HepG2 (cell line): ENCODE data around the gene SIAH2. TPM values are rescaled to one million over a fixed set of nuclear protein-coding genes. Genes with fewer than 3 reads are reported as not detected.

Experiments used
- ELF4 ChIP-seq: sonication (generic); formaldehyde crosslinking; IDR thresholded peaks from 2 replicates; pipeline ENCODE4 v1.5.0; 2020; ENCODE audit warnings: missing genetic modification reagents, mild to moderate bottlenecking, moderate library complexity, borderline replicate concordance
- NR2F2 ChIP-seq: IDR thresholded peaks from 2 replicates; pipeline ENCODE4 v1.6.1; 2012; ENCODE audit warnings: low read depth, inconsistent platforms, borderline replicate concordance
- RAD21 ChIP-seq: fragments of 450-650 bp; formaldehyde crosslinking; IDR thresholded peaks from 2 replicates; pipeline ENCODE4 v1.5.0; 2020; ENCODE audit warnings: mild to moderate bottlenecking
- RFX1 ChIP-seq: fragments of 450-650 bp; IDR thresholded peaks from 2 replicates; pipeline ENCODE4 v1.6.1; 2017
- TBP ChIP-seq: sonication (generic); formaldehyde crosslinking; IDR thresholded peaks from 2 replicates; pipeline ENCODE4 v1.5.0; 2020; ENCODE audit warnings: missing genetic modification reagents
- YY1 ChIP-seq: IDR thresholded peaks from 2 replicates; pipeline ENCODE4 v1.6.1; 2011; ENCODE audit warnings: low read length, low read depth, moderate library complexity, mild to moderate bottlenecking; ENCODE audit not compliant: insufficient read depth, insufficient replicate concordance
- ZFP1 ChIP-seq: IDR thresholded peaks from 2 replicates; pipeline ENCODE4 v1.6.1; 2016
- ZMAT3 ChIP-seq: sonication (generic); formaldehyde crosslinking; conservative IDR thresholded peaks from 2 replicates; pipeline ENCODE4 v1.7.0; 2021; ENCODE audit warnings: missing genetic modification reagents
- ZNF781 ChIP-seq: sonication (generic); formaldehyde crosslinking; IDR thresholded peaks from 2 replicates; pipeline ENCODE4 v1.5.1; 2020; ENCODE audit warnings: borderline replicate concordance, mild to moderate bottlenecking, missing genetic modification reagents; ENCODE audit errors: not compliant biosample characterization
- polyA plus RNA-seq, 8 experiments: library from polyadenylated mRNA; depleted of rRNA in 3 of 8; stranded (reverse) in 7 of 8; unstranded in 1 of 8; fragments of >200 nt; fragmentation: Illumina TruSeq in 4 of 8; extraction: Trizol in 4 of 8; gene quantifications; 2 replicates each; pipeline versions ENCODE4 v1.2.1 to v1.2.3, GENCODE V29; 2011 to 2016; ENCODE audit warnings: low read depth in 4 of 8, missing spikeins in 1 of 8, mixed read lengths in 1 of 8; ENCODE audit not compliant: insufficient read depth in 1 of 8
- total RNA-seq, 5 experiments: library from RNA; depleted of rRNA; stranded (reverse); fragments of >200 nt; fragmentation: Illumina TruSeq; extraction: Trizol; gene quantifications; 2 replicates each; pipeline ENCODE4 v1.2.3, GENCODE V29; 2016; ENCODE audit warnings: low read depth in 1 of 5
- TF ChIP-seq, protein P1 (sequence below): sonication (generic); formaldehyde crosslinking; IDR thresholded peaks from 2 replicates; pipeline ENCODE4 v1.4.0; 2020; ENCODE audit warnings: mild to moderate bottlenecking, missing genetic modification reagents
- TF ChIP-seq, protein P2 (sequence below): sonication (generic); formaldehyde crosslinking; IDR thresholded peaks from 2 replicates; pipeline ENCODE4 v1.4.0; 2020; ENCODE audit warnings: missing genetic modification reagents
- TF ChIP-seq, protein P3 (sequence below): sonication (generic); formaldehyde crosslinking; IDR thresholded peaks from 2 replicates; pipeline ENCODE4 v1.5.0; 2020; ENCODE audit warnings: mild to moderate bottlenecking, missing genetic modification reagents
- TF ChIP-seq, protein P4 (sequence below): sonication (generic); formaldehyde crosslinking; IDR thresholded peaks from 2 replicates; pipeline ENCODE4 v1.8.0; 2022; ENCODE audit warnings: mild to moderate bottlenecking, missing genetic modification reagents
- TF ChIP-seq, protein P5 (sequence below): IDR thresholded peaks from 2 replicates; pipeline ENCODE4 v1.6.1; 2016; ENCODE audit warnings: missing genetic modification reagents, missing compliant biosample characterization
- TF ChIP-seq, protein P6 (sequence below): IDR thresholded peaks from 2 replicates; pipeline ENCODE4 v1.6.1; 2016; ENCODE audit warnings: mild to moderate bottlenecking
- TF ChIP-seq, protein P7 (sequence below): sonication (generic); formaldehyde crosslinking; IDR thresholded peaks from 2 replicates; pipeline ENCODE4 v1.8.0; 2022; ENCODE audit warnings: missing genetic modification reagents, mild to moderate bottlenecking, moderate library complexity, borderline replicate concordance

SIAH2 gene
- total and polyA plus RNA-seq, 2 of the 13 experiments (the other 11 are each of a cell fraction or from before 2014, with no cell fraction given) = 71.8 to 117 TPM

DNA sequence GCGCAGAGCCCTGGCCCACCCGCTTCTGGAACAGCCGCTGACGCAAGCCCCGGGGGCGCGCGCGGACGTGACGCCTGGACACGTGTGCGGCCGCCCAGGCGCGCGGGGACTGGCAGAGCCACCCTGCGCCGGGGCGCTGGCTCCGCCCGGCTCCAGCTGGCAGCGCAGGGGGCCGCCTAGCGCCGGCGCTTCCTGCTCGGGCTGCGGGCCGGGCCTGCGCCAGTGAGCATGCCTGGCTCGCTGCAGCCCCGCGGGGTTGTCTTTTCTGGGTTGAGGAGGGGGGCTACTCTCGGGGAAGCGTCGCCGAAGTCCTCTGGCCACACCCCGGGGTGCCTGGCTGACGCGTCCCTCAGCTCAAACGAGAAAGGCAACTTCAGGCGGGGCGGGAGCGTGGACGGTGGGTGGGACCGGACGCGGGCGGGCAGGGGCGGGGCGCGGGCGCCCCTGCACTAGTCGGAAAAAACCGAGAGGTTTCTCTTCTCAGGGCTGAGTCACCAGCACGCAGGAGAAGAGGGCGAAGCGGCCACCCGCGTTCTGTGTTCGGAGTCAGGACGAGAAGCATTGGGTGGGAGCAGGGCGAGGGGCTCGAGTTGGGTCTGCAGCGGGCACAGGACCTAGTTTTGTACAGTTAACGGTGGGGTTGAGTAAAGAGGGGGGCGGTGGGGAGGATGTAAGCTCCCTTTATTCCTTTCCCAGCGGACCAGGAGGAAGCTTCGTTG is at the start of gene SIAH2 (continued):
- TF ChIP-seq, protein P1, sequence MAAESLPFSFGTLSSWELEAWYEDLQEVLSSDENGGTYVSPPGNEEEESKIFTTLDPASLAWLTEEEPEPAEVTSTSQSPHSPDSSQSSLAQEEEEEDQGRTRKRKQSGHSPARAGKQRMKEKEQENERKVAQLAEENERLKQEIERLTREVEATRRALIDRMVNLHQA (CRISPR knock-in tag) = 0 out of 2 replicates have a peak, but pooled peaks have one; percentile 15
- TF ChIP-seq YY1 (peak; percentile 77), RFX1 (no peak), ZNF781 (CRISPR knock-in tag) (peak; percentile 71), RAD21 (CRISPR knock-in tag) (peak; percentile 74), ZMAT3 (CRISPR knock-in tag) (peak; percentile 80), NR2F2 (peak; percentile 58; the same call in 1 of the 2 replicates), TBP (no peak), ELF4 (CRISPR knock-in tag) (no peak), ZFP1 (CRISPR knock-in tag) (no peak)
- TF ChIP-seq, protein P2, sequence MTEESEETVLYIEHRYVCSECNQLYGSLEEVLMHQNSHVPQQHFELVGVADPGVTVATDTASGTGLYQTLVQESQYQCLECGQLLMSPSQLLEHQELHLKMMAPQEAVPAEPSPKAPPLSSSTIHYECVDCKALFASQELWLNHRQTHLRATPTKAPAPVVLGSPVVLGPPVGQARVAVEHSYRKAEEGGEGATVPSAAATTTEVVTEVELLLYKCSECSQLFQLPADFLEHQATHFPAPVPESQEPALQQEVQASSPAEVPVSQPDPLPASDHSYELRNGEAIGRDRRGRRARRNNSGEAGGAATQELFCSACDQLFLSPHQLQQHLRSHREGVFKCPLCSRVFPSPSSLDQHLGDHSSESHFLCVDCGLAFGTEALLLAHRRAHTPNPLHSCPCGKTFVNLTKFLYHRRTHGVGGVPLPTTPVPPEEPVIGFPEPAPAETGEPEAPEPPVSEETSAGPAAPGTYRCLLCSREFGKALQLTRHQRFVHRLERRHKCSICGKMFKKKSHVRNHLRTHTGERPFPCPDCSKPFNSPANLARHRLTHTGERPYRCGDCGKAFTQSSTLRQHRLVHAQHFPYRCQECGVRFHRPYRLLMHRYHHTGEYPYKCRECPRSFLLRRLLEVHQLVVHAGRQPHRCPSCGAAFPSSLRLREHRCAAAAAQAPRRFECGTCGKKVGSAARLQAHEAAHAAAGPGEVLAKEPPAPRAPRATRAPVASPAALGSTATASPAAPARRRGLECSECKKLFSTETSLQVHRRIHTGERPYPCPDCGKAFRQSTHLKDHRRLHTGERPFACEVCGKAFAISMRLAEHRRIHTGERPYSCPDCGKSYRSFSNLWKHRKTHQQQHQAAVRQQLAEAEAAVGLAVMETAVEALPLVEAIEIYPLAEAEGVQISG = peak; percentile 44
- TF ChIP-seq, protein P3, sequence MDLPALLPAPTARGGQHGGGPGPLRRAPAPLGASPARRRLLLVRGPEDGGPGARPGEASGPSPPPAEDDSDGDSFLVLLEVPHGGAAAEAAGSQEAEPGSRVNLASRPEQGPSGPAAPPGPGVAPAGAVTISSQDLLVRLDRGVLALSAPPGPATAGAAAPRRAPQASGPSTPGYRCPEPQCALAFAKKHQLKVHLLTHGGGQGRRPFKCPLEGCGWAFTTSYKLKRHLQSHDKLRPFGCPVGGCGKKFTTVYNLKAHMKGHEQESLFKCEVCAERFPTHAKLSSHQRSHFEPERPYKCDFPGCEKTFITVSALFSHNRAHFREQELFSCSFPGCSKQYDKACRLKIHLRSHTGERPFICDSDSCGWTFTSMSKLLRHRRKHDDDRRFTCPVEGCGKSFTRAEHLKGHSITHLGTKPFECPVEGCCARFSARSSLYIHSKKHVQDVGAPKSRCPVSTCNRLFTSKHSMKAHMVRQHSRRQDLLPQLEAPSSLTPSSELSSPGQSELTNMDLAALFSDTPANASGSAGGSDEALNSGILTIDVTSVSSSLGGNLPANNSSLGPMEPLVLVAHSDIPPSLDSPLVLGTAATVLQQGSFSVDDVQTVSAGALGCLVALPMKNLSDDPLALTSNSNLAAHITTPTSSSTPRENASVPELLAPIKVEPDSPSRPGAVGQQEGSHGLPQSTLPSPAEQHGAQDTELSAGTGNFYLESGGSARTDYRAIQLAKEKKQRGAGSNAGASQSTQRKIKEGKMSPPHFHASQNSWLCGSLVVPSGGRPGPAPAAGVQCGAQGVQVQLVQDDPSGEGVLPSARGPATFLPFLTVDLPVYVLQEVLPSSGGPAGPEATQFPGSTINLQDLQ = peak; percentile 19; the same call in 1 of the 2 replicates
- TF ChIP-seq, protein P4, sequence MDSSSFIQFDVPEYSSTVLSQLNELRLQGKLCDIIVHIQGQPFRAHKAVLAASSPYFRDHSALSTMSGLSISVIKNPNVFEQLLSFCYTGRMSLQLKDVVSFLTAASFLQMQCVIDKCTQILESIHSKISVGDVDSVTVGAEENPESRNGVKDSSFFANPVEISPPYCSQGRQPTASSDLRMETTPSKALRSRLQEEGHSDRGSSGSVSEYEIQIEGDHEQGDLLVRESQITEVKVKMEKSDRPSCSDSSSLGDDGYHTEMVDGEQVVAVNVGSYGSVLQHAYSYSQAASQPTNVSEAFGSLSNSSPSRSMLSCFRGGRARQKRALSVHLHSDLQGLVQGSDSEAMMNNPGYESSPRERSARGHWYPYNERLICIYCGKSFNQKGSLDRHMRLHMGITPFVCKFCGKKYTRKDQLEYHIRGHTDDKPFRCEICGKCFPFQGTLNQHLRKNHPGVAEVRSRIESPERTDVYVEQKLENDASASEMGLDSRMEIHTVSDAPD (CRISPR knock-in tag) = no peak
- TF ChIP-seq, protein P5, sequence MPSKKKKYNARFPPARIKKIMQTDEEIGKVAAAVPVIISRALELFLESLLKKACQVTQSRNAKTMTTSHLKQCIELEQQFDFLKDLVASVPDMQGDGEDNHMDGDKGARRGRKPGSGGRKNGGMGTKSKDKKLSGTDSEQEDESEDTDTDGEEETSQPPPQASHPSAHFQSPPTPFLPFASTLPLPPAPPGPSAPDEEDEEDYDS (CRISPR knock-in tag) = peak; percentile 57; the same call in 1 of the 2 replicates
- TF ChIP-seq, protein P6, sequence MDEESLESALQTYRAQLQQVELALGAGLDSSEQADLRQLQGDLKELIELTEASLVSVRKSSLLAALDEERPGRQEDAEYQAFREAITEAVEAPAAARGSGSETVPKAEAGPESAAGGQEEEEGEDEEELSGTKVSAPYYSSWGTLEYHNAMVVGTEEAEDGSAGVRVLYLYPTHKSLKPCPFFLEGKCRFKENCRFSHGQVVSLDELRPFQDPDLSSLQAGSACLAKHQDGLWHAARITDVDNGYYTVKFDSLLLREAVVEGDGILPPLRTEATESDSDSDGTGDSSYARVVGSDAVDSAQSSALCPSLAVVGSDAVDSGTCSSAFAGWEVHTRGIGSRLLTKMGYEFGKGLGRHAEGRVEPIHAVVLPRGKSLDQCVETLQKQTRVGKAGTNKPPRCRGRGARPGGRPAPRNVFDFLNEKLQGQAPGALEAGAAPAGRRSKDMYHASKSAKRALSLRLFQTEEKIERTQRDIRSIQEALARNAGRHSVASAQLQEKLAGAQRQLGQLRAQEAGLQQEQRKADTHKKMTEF (CRISPR knock-in tag) = peak; percentile 87
- TF ChIP-seq, protein P7, sequence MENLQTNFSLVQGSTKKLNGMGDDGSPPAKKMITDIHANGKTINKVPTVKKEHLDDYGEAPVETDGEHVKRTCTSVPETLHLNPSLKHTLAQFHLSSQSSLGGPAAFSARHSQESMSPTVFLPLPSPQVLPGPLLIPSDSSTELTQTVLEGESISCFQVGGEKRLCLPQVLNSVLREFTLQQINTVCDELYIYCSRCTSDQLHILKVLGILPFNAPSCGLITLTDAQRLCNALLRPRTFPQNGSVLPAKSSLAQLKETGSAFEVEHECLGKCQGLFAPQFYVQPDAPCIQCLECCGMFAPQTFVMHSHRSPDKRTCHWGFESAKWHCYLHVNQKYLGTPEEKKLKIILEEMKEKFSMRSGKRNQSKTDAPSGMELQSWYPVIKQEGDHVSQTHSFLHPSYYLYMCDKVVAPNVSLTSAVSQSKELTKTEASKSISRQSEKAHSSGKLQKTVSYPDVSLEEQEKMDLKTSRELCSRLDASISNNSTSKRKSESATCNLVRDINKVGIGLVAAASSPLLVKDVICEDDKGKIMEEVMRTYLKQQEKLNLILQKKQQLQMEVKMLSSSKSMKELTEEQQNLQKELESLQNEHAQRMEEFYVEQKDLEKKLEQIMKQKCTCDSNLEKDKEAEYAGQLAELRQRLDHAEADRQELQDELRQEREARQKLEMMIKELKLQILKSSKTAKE (CRISPR knock-in tag) = peak; percentile 36; the same call in 1 of the 2 replicates
